Liver (tissue), 9 donors: ENCODE results near the gene F13B. TPM values are rescaled to one million over a fixed set of nuclear protein-coding genes. Genes with fewer than 3 reads are reported as not detected.

Experiments used
- DNase-seq: peaks from one replicate; pipeline ENCODE4 v3.0.0-alpha.2; 2017; ENCODE audit warnings: low spot score
- H3K27ac ChIP-seq, 2 donors: one replicate each; pipeline ENCODE4 v1.7.0; 2013; ENCODE audit warnings: inconsistent platforms in 2 of 2, low read length in 2 of 2, control low read depth in 1 of 2, low read depth in 1 of 2, mild to moderate bottlenecking in 1 of 2
- H3K27me3 ChIP-seq, 4 donors: one replicate each; pipeline versions ENCODE4 v1.6.1 to v1.7.0; 2013; ENCODE audit warnings: low read length in 3 of 4, inconsistent platforms in 1 of 4, mild to moderate bottlenecking in 1 of 4, moderate library complexity in 1 of 4; ENCODE audit not compliant: control insufficient read depth in 4 of 4, insufficient read depth in 4 of 4
- H3K36me3 ChIP-seq, 4 donors: one replicate each; pipeline versions ENCODE4 v1.6.1 to v1.7.0; 2013; ENCODE audit warnings: low read length in 3 of 4, mild to moderate bottlenecking in 3 of 4, low read depth in 1 of 4, moderate library complexity in 1 of 4; ENCODE audit not compliant: control insufficient read depth in 4 of 4, insufficient read depth in 3 of 4
- H3K4me1 ChIP-seq, 4 donors: one replicate each; pipeline versions ENCODE4 v1.6.1 to v1.7.0; 2013; ENCODE audit warnings: low read length in 3 of 4, mild to moderate bottlenecking in 3 of 4, moderate library complexity in 1 of 4; ENCODE audit not compliant: control insufficient read depth in 4 of 4, insufficient read depth in 4 of 4
- H3K4me3 ChIP-seq, 3 donors: one replicate each; pipeline versions ENCODE4 v1.6.1 to v1.7.0; 2013; ENCODE audit warnings: low read length in 3 of 3, control low read depth in 1 of 3, low read depth in 1 of 3, mild to moderate bottlenecking in 1 of 3
- H3K9ac ChIP-seq, 2 donors: one replicate each; pipeline ENCODE4 v1.7.0; 2013; ENCODE audit warnings: low read length in 2 of 2, mild to moderate bottlenecking in 2 of 2, moderate library complexity in 2 of 2, control low read depth in 1 of 2, low read depth in 1 of 2
- H3K9me3 ChIP-seq, 4 donors: one replicate each; pipeline versions ENCODE4 v1.6.1 to v1.7.0; 2013; ENCODE audit warnings: low read length in 3 of 4; ENCODE audit not compliant: control insufficient read depth in 4 of 4
- EGR1 ChIP-seq, 2 donors: IDR thresholded peaks; 2 replicates each; pipeline ENCODE4 v1.6.1; 2016 to 2018; ENCODE audit warnings: antibody characterized with exemption in 2 of 2, low read depth in 2 of 2
- FOXA1 ChIP-seq: IDR thresholded peaks from 2 replicates; pipeline ENCODE4 v1.6.1; 2016; ENCODE audit warnings: antibody characterized with exemption
- FOXA2 ChIP-seq: IDR thresholded peaks from 2 replicates; pipeline ENCODE4 v1.6.1; 2016; ENCODE audit warnings: antibody characterized with exemption
- GABPA ChIP-seq, 2 donors: IDR thresholded peaks in 1 of 2; conservative IDR thresholded peaks in 1 of 2; 2 replicates each; pipeline ENCODE4 v1.6.1; 2016; ENCODE audit warnings: antibody characterized with exemption in 2 of 2, mild to moderate bottlenecking in 1 of 2, moderate library complexity in 1 of 2
- HNF4A ChIP-seq, 2 donors: conservative IDR thresholded peaks; 2 replicates each; pipeline ENCODE4 v1.6.1; 2016; ENCODE audit warnings: antibody characterized with exemption in 2 of 2, mild to moderate bottlenecking in 2 of 2
- HNF4G ChIP-seq: IDR thresholded peaks from 2 replicates; pipeline ENCODE4 v1.6.1; 2016; ENCODE audit warnings: antibody characterized with exemption
- JUND ChIP-seq, 2 donors: IDR thresholded peaks; 2 replicates each; pipeline ENCODE4 v1.6.1; 2016; ENCODE audit warnings: antibody characterized with exemption in 2 of 2
- NR2F2 ChIP-seq: IDR thresholded peaks from 2 replicates; pipeline ENCODE4 v1.6.1; 2016; ENCODE audit warnings: antibody characterized with exemption
- RAD21 ChIP-seq, 2 donors: IDR thresholded peaks; 2 replicates each; pipeline ENCODE4 v1.6.1; 2016; ENCODE audit warnings: antibody characterized with exemption in 2 of 2, mild to moderate bottlenecking in 2 of 2
- RXRA ChIP-seq, 2 donors: IDR thresholded peaks; 2 replicates each; pipeline ENCODE4 v1.6.1; 2017 to 2018; ENCODE audit warnings: antibody characterized with exemption in 2 of 2, mild to moderate bottlenecking in 1 of 2
- SP1 ChIP-seq: IDR thresholded peaks from 2 replicates; pipeline ENCODE4 v1.6.1; 2018; ENCODE audit warnings: antibody characterized with exemption, mild to moderate bottlenecking
- TAF1 ChIP-seq: conservative IDR thresholded peaks from 2 replicates; pipeline ENCODE4 v1.6.1; 2016; ENCODE audit warnings: antibody characterized with exemption, mild to moderate bottlenecking
- YY1 ChIP-seq: IDR thresholded peaks from 2 replicates; pipeline ENCODE4 v1.6.1; 2016; ENCODE audit warnings: antibody characterized with exemption, mild to moderate bottlenecking
- polyA plus RNA-seq, 2 donors: library from polyadenylated mRNA; stranded (reverse) in 1 of 2; unstranded in 1 of 2; fragments of 200-250 nt in 1 of 2; fragments of >200 nt in 1 of 2; fragmentation: Nextera tagmentation in 1 of 2; extraction: Ambion mirVana in 1 of 2; gene quantifications; one replicate each; pipeline versions ENCODE4 v1.2.1 to v1.2.3, GENCODE V29; 2013 to 2015
- total RNA-seq, 2 donors: library from RNA; depleted of rRNA; stranded (reverse); fragments of >200 nt; gene quantifications; one replicate each; pipeline ENCODE4 v1.2.3, GENCODE V29; 2014
- TF ChIP-seq, protein P1 (sequence below): IDR thresholded peaks from 2 replicates; pipeline ENCODE4 v1.6.1; 2016; ENCODE audit warnings: antibody characterized with exemption
- TF ChIP-seq, protein P2 (sequence below): fragments of 150-350 bp; IDR thresholded peaks from 2 replicates; pipeline ENCODE4 v1.5.1; 2017; ENCODE audit warnings: improper control_type of control experiment, low read depth, low read length; ENCODE audit not compliant: missing input control
- TF ChIP-seq, protein P3 (sequence below): IDR thresholded peaks from 2 replicates; pipeline ENCODE4 v1.6.1; 2016; ENCODE audit warnings: antibody characterized with exemption
- TF ChIP-seq, protein P4 (sequence below): IDR thresholded peaks from 2 replicates; pipeline ENCODE4 v1.6.1; 2016; ENCODE audit warnings: antibody characterized with exemption, mild to moderate bottlenecking
- TF ChIP-seq, protein P5 (sequence below): IDR thresholded peaks from 2 replicates; pipeline ENCODE4 v1.6.1; 2016; ENCODE audit warnings: antibody characterized with exemption
- donor health status: healthy.
- donor health status: healthy.
- donor health status: healthy.
- donor health status: healthy.
- donor health status: healthy.

Gene F13B
- total and polyA plus RNA-seq, 4 donors: 42.3 to 194 (median 80.2) TPM

DNA sequence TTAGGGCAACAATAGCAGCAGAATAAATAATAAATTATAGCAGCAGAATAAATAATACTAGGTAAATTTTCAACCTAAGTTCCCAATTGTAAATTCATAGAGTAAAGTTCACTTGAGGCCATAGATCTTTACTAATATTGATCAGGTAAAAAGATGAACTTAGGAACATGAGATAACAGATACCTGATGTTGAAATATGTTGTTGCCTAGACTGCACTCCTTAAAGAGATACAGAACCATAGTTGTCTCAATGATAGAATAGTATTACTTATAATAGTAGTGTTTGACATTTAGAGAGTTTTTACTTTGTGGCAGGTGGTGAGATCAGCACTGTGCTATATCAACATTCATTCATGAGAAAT, 378 bp upstream of the F13B start:
- Histone ChIP-seq H3K4me1 (peaks cover 5 to 24% (median 12%) of the 10 kb centered on the region in 4 donors), H3K4me3 (peak overlapping the region in 2 of 3 donors; percentile 54 to 86), H3K27ac (no peak overlapping the region)

More for the DNA sequence above, 378 bp upstream of the F13B start:
- Histone ChIP-seq H3K36me3 (no peaks in the 10 kb centered on the region), H3K27me3 (no peaks in the 10 kb centered on the region), H3K9ac (no peak overlapping the region), H3K9me3 (no peaks in the 10 kb centered on the region)
- DNase-seq: no peak
- TF ChIP-seq, protein P1, sequence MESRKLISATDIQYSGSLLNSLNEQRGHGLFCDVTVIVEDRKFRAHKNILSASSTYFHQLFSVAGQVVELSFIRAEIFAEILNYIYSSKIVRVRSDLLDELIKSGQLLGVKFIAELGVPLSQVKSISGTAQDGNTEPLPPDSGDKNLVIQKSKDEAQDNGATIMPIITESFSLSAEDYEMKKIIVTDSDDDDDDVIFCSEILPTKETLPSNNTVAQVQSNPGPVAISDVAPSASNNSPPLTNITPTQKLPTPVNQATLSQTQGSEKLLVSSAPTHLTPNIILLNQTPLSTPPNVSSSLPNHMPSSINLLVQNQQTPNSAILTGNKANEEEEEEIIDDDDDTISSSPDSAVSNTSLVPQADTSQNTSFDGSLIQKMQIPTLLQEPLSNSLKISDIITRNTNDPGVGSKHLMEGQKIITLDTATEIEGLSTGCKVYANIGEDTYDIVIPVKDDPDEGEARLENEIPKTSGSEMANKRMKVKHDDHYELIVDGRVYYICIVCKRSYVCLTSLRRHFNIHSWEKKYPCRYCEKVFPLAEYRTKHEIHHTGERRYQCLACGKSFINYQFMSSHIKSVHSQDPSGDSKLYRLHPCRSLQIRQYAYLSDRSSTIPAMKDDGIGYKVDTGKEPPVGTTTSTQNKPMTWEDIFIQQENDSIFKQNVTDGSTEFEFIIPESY: peak; percentile 63
- peak in 1 of 2 donors; percentile 36 for TF ChIP-seq RAD21 (IDR thresholded peaks at IDR 0.05)
- peak; percentile 67 for TF ChIP-seq HNF4G
- peak; percentile 50 for TF ChIP-seq YY1
- no peak for TF ChIP-seq GABPA (IDR thresholded peaks at IDR 0.05 in 1 of 2, conservative IDR thresholded peaks at IDR 0.05 in 1 of 2)
- TF ChIP-seq, protein P2, sequence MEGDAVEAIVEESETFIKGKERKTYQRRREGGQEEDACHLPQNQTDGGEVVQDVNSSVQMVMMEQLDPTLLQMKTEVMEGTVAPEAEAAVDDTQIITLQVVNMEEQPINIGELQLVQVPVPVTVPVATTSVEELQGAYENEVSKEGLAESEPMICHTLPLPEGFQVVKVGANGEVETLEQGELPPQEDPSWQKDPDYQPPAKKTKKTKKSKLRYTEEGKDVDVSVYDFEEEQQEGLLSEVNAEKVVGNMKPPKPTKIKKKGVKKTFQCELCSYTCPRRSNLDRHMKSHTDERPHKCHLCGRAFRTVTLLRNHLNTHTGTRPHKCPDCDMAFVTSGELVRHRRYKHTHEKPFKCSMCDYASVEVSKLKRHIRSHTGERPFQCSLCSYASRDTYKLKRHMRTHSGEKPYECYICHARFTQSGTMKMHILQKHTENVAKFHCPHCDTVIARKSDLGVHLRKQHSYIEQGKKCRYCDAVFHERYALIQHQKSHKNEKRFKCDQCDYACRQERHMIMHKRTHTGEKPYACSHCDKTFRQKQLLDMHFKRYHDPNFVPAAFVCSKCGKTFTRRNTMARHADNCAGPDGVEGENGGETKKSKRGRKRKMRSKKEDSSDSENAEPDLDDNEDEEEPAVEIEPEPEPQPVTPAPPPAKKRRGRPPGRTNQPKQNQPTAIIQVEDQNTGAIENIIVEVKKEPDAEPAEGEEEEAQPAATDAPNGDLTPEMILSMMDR: no peak
- TF ChIP-seq, protein P3, sequence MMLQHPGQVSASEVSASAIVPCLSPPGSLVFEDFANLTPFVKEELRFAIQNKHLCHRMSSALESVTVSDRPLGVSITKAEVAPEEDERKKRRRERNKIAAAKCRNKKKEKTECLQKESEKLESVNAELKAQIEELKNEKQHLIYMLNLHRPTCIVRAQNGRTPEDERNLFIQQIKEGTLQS: no peak
- no peak for TF ChIP-seq NR2F2
- TF ChIP-seq, protein P4, sequence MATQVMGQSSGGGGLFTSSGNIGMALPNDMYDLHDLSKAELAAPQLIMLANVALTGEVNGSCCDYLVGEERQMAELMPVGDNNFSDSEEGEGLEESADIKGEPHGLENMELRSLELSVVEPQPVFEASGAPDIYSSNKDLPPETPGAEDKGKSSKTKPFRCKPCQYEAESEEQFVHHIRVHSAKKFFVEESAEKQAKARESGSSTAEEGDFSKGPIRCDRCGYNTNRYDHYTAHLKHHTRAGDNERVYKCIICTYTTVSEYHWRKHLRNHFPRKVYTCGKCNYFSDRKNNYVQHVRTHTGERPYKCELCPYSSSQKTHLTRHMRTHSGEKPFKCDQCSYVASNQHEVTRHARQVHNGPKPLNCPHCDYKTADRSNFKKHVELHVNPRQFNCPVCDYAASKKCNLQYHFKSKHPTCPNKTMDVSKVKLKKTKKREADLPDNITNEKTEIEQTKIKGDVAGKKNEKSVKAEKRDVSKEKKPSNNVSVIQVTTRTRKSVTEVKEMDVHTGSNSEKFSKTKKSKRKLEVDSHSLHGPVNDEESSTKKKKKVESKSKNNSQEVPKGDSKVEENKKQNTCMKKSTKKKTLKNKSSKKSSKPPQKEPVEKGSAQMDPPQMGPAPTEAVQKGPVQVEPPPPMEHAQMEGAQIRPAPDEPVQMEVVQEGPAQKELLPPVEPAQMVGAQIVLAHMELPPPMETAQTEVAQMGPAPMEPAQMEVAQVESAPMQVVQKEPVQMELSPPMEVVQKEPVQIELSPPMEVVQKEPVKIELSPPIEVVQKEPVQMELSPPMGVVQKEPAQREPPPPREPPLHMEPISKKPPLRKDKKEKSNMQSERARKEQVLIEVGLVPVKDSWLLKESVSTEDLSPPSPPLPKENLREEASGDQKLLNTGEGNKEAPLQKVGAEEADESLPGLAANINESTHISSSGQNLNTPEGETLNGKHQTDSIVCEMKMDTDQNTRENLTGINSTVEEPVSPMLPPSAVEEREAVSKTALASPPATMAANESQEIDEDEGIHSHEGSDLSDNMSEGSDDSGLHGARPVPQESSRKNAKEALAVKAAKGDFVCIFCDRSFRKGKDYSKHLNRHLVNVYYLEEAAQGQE: peak; percentile 27
- peak; percentile 87 for TF ChIP-seq SP1
- TF ChIP-seq HNF4A (conservative IDR thresholded peaks at IDR 0.05): peak; percentile 88 to 90
- peak; percentile 73 to 76 for TF ChIP-seq JUND (IDR thresholded peaks at IDR 0.05)
- TF ChIP-seq, protein P5, sequence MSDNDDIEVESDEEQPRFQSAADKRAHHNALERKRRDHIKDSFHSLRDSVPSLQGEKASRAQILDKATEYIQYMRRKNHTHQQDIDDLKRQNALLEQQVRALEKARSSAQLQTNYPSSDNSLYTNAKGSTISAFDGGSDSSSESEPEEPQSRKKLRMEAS: peak; percentile 81
- peak; percentile 91 to 92 for TF ChIP-seq RXRA (IDR thresholded peaks at IDR 0.05)
- no peak for TF ChIP-seq FOXA1
- no peak for TF ChIP-seq FOXA2
- peak; percentile 31 for TF ChIP-seq TAF1
- TF ChIP-seq EGR1 (IDR thresholded peaks at IDR 0.05; ENCODE audit: low read depth in 2 of 2): peak in 1 of 2 donors; percentile 37
